CD1c-positive myeloid dendritic cell (primary cell): ENCODE results near the gene SMNDC1.
"Not testable (repeated sequence)": the region's sequence is repeated elsewhere in the genome, so short reads cannot be mapped to it uniquely, and the experiment has no call there.

Experiments used
- DNase-seq: peaks from one replicate; pipeline ENCODE4 v3.0.0-alpha.2; 2016; ENCODE audit errors: extremely low spot score

Gene SMNDC1

GRCh38 chr10:110304780-110305421 is at the start of gene SMNDC1:
Gene SMNDC1 (minus strand): TSS chr10:110304920. CDS start chr10:110303587, 1,333 bp downstream.
- DNase-seq, result peak; percentile 99

- peak; percentile 87 for DNase-seq
Observed at GRCh38 chr10:110354322-110354766, 49.6 kb upstream of the SMNDC1 start.

GRCh38 chr10:110353244-110354119 is 48.8 kb upstream of the SMNDC1 start:
- DNase-seq, result peak; percentile 16

GRCh38 chr10:110352930-110353243 is 48.2 kb upstream of the SMNDC1 start:
- no peak for DNase-seq

- no peak for DNase-seq
Observed at GRCh38 chr10:110350812-110351211, 46.1 kb upstream of the SMNDC1 start.

GRCh38 chr10:110349831-110350230 is 45.1 kb upstream of the SMNDC1 start:
- no peak for DNase-seq

GRCh38 chr10:110349386-110349785 is 44.7 kb upstream of the SMNDC1 start:
- peak; percentile 48 for DNase-seq

- DNase-seq, result peak; percentile 77
Observed at GRCh38 chr10:110348336-110348735, 43.6 kb upstream of the SMNDC1 start.

- no peak for DNase-seq
Observed at GRCh38 chr10:110346914-110347313, 42.2 kb upstream of the SMNDC1 start.

- DNase-seq, result no peak
Observed at GRCh38 chr10:110345286-110345685, 40.6 kb upstream of the SMNDC1 start.

- no peak for DNase-seq
Observed at GRCh38 chr10:110344622-110345021, 39.9 kb upstream of the SMNDC1 start.

- no peak for DNase-seq
Observed at GRCh38 chr10:110343947-110344346, 39.2 kb upstream of the SMNDC1 start.

- DNase-seq, result peak; percentile 35
Observed at GRCh38 chr10:110340816-110341215, 36.1 kb upstream of the SMNDC1 start.

- DNase-seq, result no peak
Observed at GRCh38 chr10:110340122-110340521, 35.4 kb upstream of the SMNDC1 start.

GRCh38 chr10:110337906-110338305 is 33.2 kb upstream of the SMNDC1 start:
- no peak for DNase-seq

GRCh38 chr10:110337401-110337800 is 32.7 kb upstream of the SMNDC1 start:
- no peak for DNase-seq

GRCh38 chr10:110336111-110336721 is 31.5 kb upstream of the SMNDC1 start:
- no peak for DNase-seq

- DNase-seq, result peak; percentile 34
Observed at GRCh38 chr10:110335314-110336064, 30.8 kb upstream of the SMNDC1 start.

GRCh38 chr10:110334061-110334656 is 29.4 kb upstream of the SMNDC1 start:
- no peak for DNase-seq

- not testable (repeated sequence) for DNase-seq
Observed at GRCh38 chr10:110331226-110331795, 26.6 kb upstream of the SMNDC1 start.

GRCh38 chr10:110330675-110331074 is 26.0 kb upstream of the SMNDC1 start:
- DNase-seq, result no peak
